Testis (tissue), 3 donors: Measurements from ENCODE around the gene GINS2. TPM values are rescaled to one million over a fixed set of nuclear protein-coding genes. Genes with fewer than 3 reads are reported as not detected.
A peak's percentile ranks its signal among the peaks of the same experiment; 100 is the strongest.

ENCODE experiments used
- DNase-seq: peaks from one replicate; pipeline ENCODE4 v3.0.0-alpha.2; 2019
- H3K27ac ChIP-seq, 2 donors: fragments of 200-600 bp; sonication (generic); one replicate each; pipeline ENCODE4 v1.5.1; 2019
- H3K27me3 ChIP-seq: fragments of 200-600 bp; sonication (generic); one replicate; pipeline ENCODE4 v1.5.1; 2019
- H3K36me3 ChIP-seq: fragments of 200-600 bp; sonication (generic); one replicate; pipeline ENCODE4 v1.5.1; 2017; ENCODE audit warnings: low read depth; ENCODE audit errors: missing control alignments
- H3K4me1 ChIP-seq: fragments of 200-600 bp; sonication (generic); one replicate; pipeline ENCODE4 v1.5.1; 2019
- H3K4me3 ChIP-seq, 2 donors: fragments of 200-600 bp; sonication (generic); one replicate each; pipeline ENCODE4 v1.5.1; 2017 to 2019
- H3K9me3 ChIP-seq: fragments of 200-600 bp; sonication (generic); one replicate; pipeline ENCODE4 v1.5.1; 2017
- CTCF ChIP-seq, 3 experiments: fragments of 450-650 bp in 2 of 3; fragments of 200-600 bp in 1 of 3; sonication (generic) in 1 of 3; IDR thresholded peaks; one replicate each; pipeline ENCODE4 v1.5.1; 2016 to 2019; ENCODE audit warnings: antibody characterized with exemption in 3 of 3, mild to moderate bottlenecking in 2 of 3, moderate library complexity in 1 of 3
- POLR2A ChIP-seq: fragments of 450-650 bp; IDR thresholded peaks from one replicate; pipeline ENCODE4 v1.6.1; 2017; ENCODE audit warnings: antibody characterized with exemption, mild to moderate bottlenecking, moderate library complexity
- WGBS, 2 donors: methylation state at CpG; one replicate each; pipeline ENCODE4 v1.1.5; 2018; 5-methylcytosine and 5-hydroxymethylcytosine counted together
- intact Hi-C: fragments of 100-400 bp; cut with DNase I; formaldehyde crosslinking; loops from one replicate; pipeline ENCODE4 v1.15.1; 2023; ENCODE audit warnings: low total_unique reads
- polyA plus RNA-seq: library from polyadenylated mRNA; stranded (reverse); fragments of 350-450 nt; fragmentation: Illumina TruSeq; extraction: RNeasy Lipid Tissue Mini Kit (QIAGEN cat#74804); gene quantifications from one replicate; pipeline ENCODE4 v1.2.3, GENCODE V29; 2014; ENCODE audit warnings: low read depth, low replicate concordance; ENCODE audit not compliant: insufficient read depth
- total RNA-seq, 2 donors: library from RNA; depleted of rRNA; stranded (reverse); fragments of >200 nt; gene quantifications; one replicate each; pipeline ENCODE4 v1.2.3, GENCODE V29; 2016

GINS2 gene
- total and polyA plus RNA-seq, 3 donors from 2014 or later: 8.9 to 13.8 (median 11.8) TPM

GRCh38 chr16:85667261-85667660 is 21.5 kb downstream of the GINS2 start:
- no peaks in the 10 kb centered on the region for H3K36me3 ChIP-seq
- WGBS, 2 donors: 92 to 98% methylated on average over 4 to 9 of the region's 9 CpGs
- H3K27ac ChIP-seq: no peak overlapping the region
- H3K4me3 ChIP-seq: no peak overlapping the region
- H3K9me3 ChIP-seq: no peaks in the 10 kb centered on the region
- no peaks in the 10 kb centered on the region for H3K27me3 ChIP-seq
- intact Hi-C loops: no loop called here
- no peaks in the 10 kb centered on the region for H3K4me1 ChIP-seq
- no peak for DNase-seq
- TF ChIP-seq POLR2A: no peak
- TF ChIP-seq CTCF (IDR thresholded peaks at IDR 0.05): no peak

- intact Hi-C loops: no loop called here
- Histone ChIP-seq H3K36me3 (no peaks in the 10 kb centered on the region), H3K27me3 (no peaks in the 10 kb centered on the region), H3K9me3 (no peaks in the 10 kb centered on the region), H3K4me1 (no peaks in the 10 kb centered on the region), H3K27ac (no peak overlapping the region), H3K4me3 (no peak overlapping the region)
- no peak for TF ChIP-seq POLR2A
- no peak for TF ChIP-seq CTCF (IDR thresholded peaks at IDR 0.05)
- no peak for DNase-seq
- WGBS, 2 donors: 92 to 95% methylated on average over 12 to 13 of the region's 13 CpGs
Measured at GRCh38 chr16:85665929-85666328, 22.8 kb downstream of the GINS2 start.

- TF ChIP-seq POLR2A (no peak), CTCF (IDR thresholded peaks at IDR 0.05) (no peak)
- H3K4me3 ChIP-seq: no peak overlapping the region
- H3K27ac ChIP-seq: no peak overlapping the region
- 91 to 96% methylated on average over 12 of the region's 12 CpGs for WGBS, 2 donors
- no peaks in the 10 kb centered on the region for H3K27me3 ChIP-seq
- no peaks in the 10 kb centered on the region for H3K36me3 ChIP-seq
- DNase-seq: no peak
- intact Hi-C loops: no loop called here
- no peaks in the 10 kb centered on the region for H3K9me3 ChIP-seq
- no peaks in the 10 kb centered on the region for H3K4me1 ChIP-seq
Measured at GRCh38 chr16:85665373-85665740, 23.4 kb downstream of the GINS2 start.

GRCh38 chr16:85664580-85665372 is 24.0 kb downstream of the GINS2 start:
- intact Hi-C loops: no loop called here
- no peak for TF ChIP-seq CTCF (IDR thresholded peaks at IDR 0.05)
- TF ChIP-seq POLR2A: no peak
- 90 to 95% methylated on average over 27 of the region's 27 CpGs for WGBS, 2 donors
- Histone ChIP-seq H3K27me3 (no peaks in the 10 kb centered on the region), H3K27ac (no peak overlapping the region), H3K36me3 (no peaks in the 10 kb centered on the region), H3K4me1 (no peaks in the 10 kb centered on the region), H3K4me3 (no peak overlapping the region), H3K9me3 (no peaks in the 10 kb centered on the region)
- no peak for DNase-seq

- Histone ChIP-seq H3K4me1 (peaks cover 8% of the 10 kb centered on the region), H3K9me3 (no peaks in the 10 kb centered on the region), H3K4me3 (no peak overlapping the region), H3K36me3 (no peaks in the 10 kb centered on the region), H3K27me3 (no peaks in the 10 kb centered on the region), H3K27ac (no peak overlapping the region)
- TF ChIP-seq POLR2A (no peak), CTCF (IDR thresholded peaks at IDR 0.05) (no peak)
- DNase-seq: peak; percentile 63
- whole genome bisulfite sequencing, 2 donors: 49 to 65% methylated on average over 8 to 12 of the region's 12 CpGs
- intact Hi-C loops: no loop called here
Measured at GRCh38 chr16:85663891-85664321, 24.8 kb downstream of the GINS2 start.
